HCT116 (cell line): ENCODE results near the gene ITPKB. TPM values are rescaled to one million over a fixed set of nuclear protein-coding genes. Genes with fewer than 3 reads are reported as not detected.

ENCODE experiments used
- ATAC-seq: fragments of 200-7000 bp; cut with Tn5 transposase; 2 replicates; pipeline ENCODE4 v1.9.1; 2020; ENCODE audit warnings: mild to moderate bottlenecking, moderate library complexity
- BruUV-seq: library from RNA; stranded (reverse); fragments of 400-500 nt; replicated peaks from 2 replicates; lab custom pipeline; 2021; lab: Mats Ljungman, UMichigan
- CTCF ChIA-PET: fragments of 300-600 bp; sonication (Branson Sonifier 250); formaldehyde crosslinking; loops from one replicate; lab custom pipeline; 2021; ENCODE audit warnings: antibody characterized with exemption; lab: Charles Lee
- POLR2A ChIA-PET: fragments of 300-600, 350-600 bp; sonication (Branson Sonifier 250); formaldehyde crosslinking; loops from one replicate; lab custom pipeline; 2021; ENCODE audit warnings: antibody characterized with exemption; lab: Charles Lee
- RAD21 ChIA-PET, 2 experiments: fragments of 300-600 bp; sonication (Branson Sonifier 250); formaldehyde crosslinking; loops; one replicate each; lab custom pipeline; 2023; ENCODE audit warnings: low total read pairs in 2 of 2; ENCODE audit not compliant: uncharacterized antibody in 2 of 2, unreplicated experiment in 2 of 2, low non-redundant PET in 1 of 2; lab: Charles Lee
- DNase-seq: peaks from one replicate; pipeline ENCODE4 v3.0.0-alpha.2; 2010; ENCODE audit warnings: low read depth, low spot score
- H2AFZ ChIP-seq: fragments of 200-600 bp; shearing (Covaris generic), sonication (generic); 2 replicates; pipeline ENCODE4 v1.6.1; 2017; ENCODE audit warnings: low read depth, mixed run types, mixed read lengths, antibody characterized with exemption, low read length; ENCODE audit not compliant: poor library complexity, severe bottlenecking
- H3K27ac ChIP-seq: 2 replicates; pipeline ENCODE4 v1.5.1; 2012; ENCODE audit warnings: low read depth, low read length
- H3K27me3 ChIP-seq: fragments of 200-600 bp; sonication (generic); 2 replicates; pipeline ENCODE4 v1.6.1; 2016; ENCODE audit warnings: mixed run types, low read length, mixed read lengths; ENCODE audit not compliant: insufficient read depth
- H3K36me3 ChIP-seq, 2 experiments: fragments of 200-500 bp in 1 of 2; fragments of 200-600 bp in 1 of 2; sonication (Bioruptor generic) in 1 of 2; sonication (generic) in 1 of 2; 2 replicates each; pipeline versions ENCODE4 v1.5.1 to v1.6.1; 2014 to 2016; ENCODE audit warnings: low read length in 2 of 2, inconsistent platforms in 1 of 2, mixed read lengths in 1 of 2, mixed run types in 1 of 2; ENCODE audit not compliant: insufficient read depth in 2 of 2, control insufficient read depth in 1 of 2
- H3K4me1 ChIP-seq, 2 experiments: fragments of 200-600 bp in 1 of 2; sonication (generic) in 1 of 2; 2 replicates each; pipeline versions ENCODE4 v1.5.1 to v1.6.1; 2012 to 2017; ENCODE audit warnings: low read length in 2 of 2, inconsistent platforms in 1 of 2, mild to moderate bottlenecking in 1 of 2, mixed read lengths in 1 of 2, mixed run types in 1 of 2, moderate library complexity in 1 of 2; ENCODE audit not compliant: insufficient read depth in 2 of 2, control insufficient read depth in 1 of 2
- H3K4me2 ChIP-seq: fragments of 200-600 bp; sonication (generic); 2 replicates; pipeline ENCODE4 v1.6.1; 2017; ENCODE audit warnings: mixed run types, low read length, mixed read lengths
- H3K4me3 ChIP-seq, 2 experiments: fragments of 200-600 bp in 1 of 2; sonication (generic) in 1 of 2; replicated peaks in 1 of 2; 2 replicates each; pipeline ENCODE4 v1.5.1; 2011 to 2016; ENCODE audit warnings: low read length in 2 of 2, control low read depth in 1 of 2, low read depth in 1 of 2, mild to moderate bottlenecking in 1 of 2, mixed read lengths in 1 of 2, mixed run types in 1 of 2
- H3K79me2 ChIP-seq: fragments of 200-600 bp; sonication (generic); 2 replicates; pipeline ENCODE4 v1.6.1; 2017; ENCODE audit warnings: mild to moderate bottlenecking, mixed run types, low read length, moderate library complexity, mixed read lengths; ENCODE audit not compliant: insufficient read depth
- H3K9ac ChIP-seq: fragments of 200-600 bp; sonication (generic); 2 replicates; pipeline ENCODE4 v1.6.1; 2016; ENCODE audit warnings: low read length, mixed read lengths
- H3K9me2 ChIP-seq: fragments of 200-600 bp; sonication (generic), shearing (Covaris generic); 2 replicates; pipeline ENCODE4 v1.6.1; 2017; ENCODE audit warnings: mixed run types, mild to moderate bottlenecking, moderate library complexity; ENCODE audit not compliant: insufficient read depth
- H3K9me3 ChIP-seq, 2 experiments: fragments of 200-500 bp in 1 of 2; fragments of 200-600 bp in 1 of 2; sonication (Bioruptor generic) in 1 of 2; sonication (generic) in 1 of 2; 2 replicates each; pipeline ENCODE4 v1.6.1; 2014 to 2017; ENCODE audit warnings: low read length in 2 of 2, mixed read lengths in 2 of 2, inconsistent platforms in 1 of 2, low read depth in 1 of 2, mild to moderate bottlenecking in 1 of 2, mixed run types in 1 of 2, moderate library complexity in 1 of 2; ENCODE audit not compliant: control insufficient read depth in 1 of 2, insufficient read depth in 1 of 2
- H4K20me1 ChIP-seq: fragments of 200-600 bp; sonication (generic), shearing (Covaris generic); 2 replicates; pipeline ENCODE4 v1.6.1; 2017; ENCODE audit warnings: mixed run types, mild to moderate bottlenecking, moderate library complexity; ENCODE audit not compliant: insufficient read depth
- ATF3 ChIP-seq: IDR thresholded peaks from 2 replicates; pipeline ENCODE4 v1.6.1; 2012
- CEBPB ChIP-seq: IDR thresholded peaks from 2 replicates; pipeline ENCODE4 v1.6.1; 2012; ENCODE audit warnings: low read depth
- CTCF ChIP-seq, 3 experiments: fragments of 200-600 bp in 1 of 3; sonication (generic) in 1 of 3; IDR thresholded peaks in 2 of 3; conservative IDR thresholded peaks in 1 of 3; 2 replicates each; pipeline ENCODE4 v1.5.1; 2012 to 2017; ENCODE audit warnings: low read depth in 2 of 3, low read length in 2 of 3, antibody characterized with exemption in 1 of 3, borderline replicate concordance in 1 of 3, control low read depth in 1 of 3, mild to moderate bottlenecking in 1 of 3, mixed read lengths in 1 of 3, mixed run types in 1 of 3, moderate library complexity in 1 of 3; ENCODE audit not compliant: insufficient read depth in 1 of 3
- EGR1 ChIP-seq: IDR thresholded peaks from 2 replicates; pipeline ENCODE4 v1.6.1; 2012; ENCODE audit warnings: low read depth
- ELF1 ChIP-seq: IDR thresholded peaks from 2 replicates; pipeline ENCODE4 v1.6.1; 2012; ENCODE audit warnings: low read depth, borderline replicate concordance
- EZH2phosphoT487 ChIP-seq: fragments of 200-600 bp; IDR thresholded peaks from 2 replicates; pipeline ENCODE4 v1.6.1; 2018; ENCODE audit warnings: antibody characterized with exemption, borderline replicate concordance
- FOSL1 ChIP-seq: IDR thresholded peaks from 2 replicates; pipeline ENCODE4 v1.6.1; 2012; ENCODE audit warnings: low read depth
- JUND ChIP-seq: IDR thresholded peaks from 2 replicates; pipeline ENCODE4 v1.6.1; 2012
- POLR2A ChIP-seq: IDR thresholded peaks from 2 replicates; pipeline ENCODE4 v1.7.0; 2011; ENCODE audit warnings: borderline replicate concordance; ENCODE audit not compliant: insufficient read depth, insufficient read length; ENCODE audit errors: extremely low read depth
- RAD21 ChIP-seq: IDR thresholded peaks from 2 replicates; pipeline ENCODE4 v1.6.1; 2012; ENCODE audit warnings: low read depth, mild to moderate bottlenecking
- SRF ChIP-seq: IDR thresholded peaks from 2 replicates; pipeline ENCODE4 v1.6.1; 2012; ENCODE audit warnings: low read depth
- TCF7L2 ChIP-seq: IDR thresholded peaks from 2 replicates; pipeline ENCODE4 v1.7.0; 2011; ENCODE audit warnings: borderline replicate concordance, inconsistent platforms; ENCODE audit not compliant: insufficient read depth, insufficient read length; ENCODE audit errors: extremely low read depth
- YY1 ChIP-seq: IDR thresholded peaks from 2 replicates; pipeline ENCODE4 v1.6.1; 2011; ENCODE audit warnings: low read length, low read depth, moderate library complexity, mild to moderate bottlenecking; ENCODE audit not compliant: insufficient replicate concordance; ENCODE audit errors: extremely low read depth
- ZBTB33 ChIP-seq: IDR thresholded peaks from 2 replicates; pipeline ENCODE4 v1.6.1; 2011; ENCODE audit warnings: mild to moderate bottlenecking, low read length, moderate library complexity; ENCODE audit not compliant: insufficient replicate concordance; ENCODE audit errors: extremely low read depth
- ZFX ChIP-seq: fragments of 450-650 bp; IDR thresholded peaks from 2 replicates; pipeline ENCODE4 v1.6.1; 2017
- ZNF274 ChIP-seq: fragments of 200-500 bp; sonication (Bioruptor generic); IDR thresholded peaks from 2 replicates; pipeline ENCODE4 v1.6.1; 2014; ENCODE audit warnings: mild to moderate bottlenecking, low read depth, low read length, inconsistent platforms
- intact Hi-C: fragments of 100-400 bp; cut with micrococcal nuclease; formaldehyde crosslinking; loops from 2 replicates; pipeline ENCODE4 v1.10.0; 2022
- total RNA-seq: library from RNA; stranded (reverse); gene quantifications from one replicate; pipeline ENCODE4 v1.2.1, GENCODE V29; 2021; ENCODE audit not compliant: unreplicated experiment

ITPKB gene
- total RNA-seq, 1 experiment from 2014 or later: 4.4 TPM

GRCh38 chr1:226787071-226787470 lies 48.0 kb upstream of the ITPKB start:
- BruUV-seq: no TSS peak
- ATAC-seq: no peak

GRCh38 chr1:226786550-226786949 lies 47.5 kb upstream of the ITPKB start:
- POLR2A ChIA-PET: no interaction called here
- intact Hi-C loops: no loop called here
- no peak for TF ChIP-seq RAD21
- no peak for TF ChIP-seq FOSL1
- TF ChIP-seq JUND: no peak
- TF ChIP-seq EZH2phosphoT487: no peak
- TF ChIP-seq SRF: no peak
- no peak for TF ChIP-seq YY1
- no peak for TF ChIP-seq EGR1
- no peak for TF ChIP-seq ZNF274
- no peak for TF ChIP-seq CTCF (IDR thresholded peaks at IDR 0.05 in 2 of 3, conservative IDR thresholded peaks at IDR 0.05 in 1 of 3; ENCODE audit: borderline replicate concordance in 1 of 3, insufficient read depth in 1 of 3, low read depth in 2 of 3, low read length in 2 of 3)
- no peak for TF ChIP-seq ZBTB33
- TF ChIP-seq CEBPB: no peak
- TF ChIP-seq TCF7L2: no peak
- no peak for TF ChIP-seq ZFX
- no peak for TF ChIP-seq ELF1
- no peak for ATAC-seq
- Histone ChIP-seq H3K4me2 (no peak overlapping the region), H3K27me3 (no peaks in the 10 kb centered on the region), H3K9me2 (no peaks in the 10 kb centered on the region), H3K36me3 (no peaks in the 10 kb centered on the region), H3K4me1 (no peaks in the 10 kb centered on the region), H3K9ac (no peak overlapping the region), H2AFZ (no peak overlapping the region), H3K4me3 (no peak overlapping the region), H4K20me1 (no peaks in the 10 kb centered on the region), H3K79me2 (no peaks in the 10 kb centered on the region), H3K9me3 (no peaks in the 10 kb centered on the region), H3K27ac (no peak overlapping the region)
- RAD21 ChIA-PET: no interaction called here
- CTCF ChIA-PET: no interaction called here
- no peak for DNase-seq
- no TSS peak for BruUV-seq

More at GRCh38 chr1:226787071-226787470, 48.0 kb upstream of the ITPKB start:
- no peaks in the 10 kb centered on the region for H4K20me1 ChIP-seq
- no peaks in the 10 kb centered on the region for H3K36me3 ChIP-seq
- H3K4me1 ChIP-seq: no peaks in the 10 kb centered on the region
- no peak overlapping the region for H3K27ac ChIP-seq
- POLR2A ChIA-PET: no interaction called here
- no peak for DNase-seq
- RAD21 ChIA-PET: no interaction called here
- H3K9ac ChIP-seq: no peak overlapping the region
- no peak overlapping the region for H2AFZ ChIP-seq
- no peak overlapping the region for H3K4me2 ChIP-seq
- no peaks in the 10 kb centered on the region for H3K79me2 ChIP-seq
- CTCF ChIA-PET: no interaction called here
- no peaks in the 10 kb centered on the region for H3K27me3 ChIP-seq
- TF ChIP-seq POLR2A (no peak), EZH2phosphoT487 (no peak), ATF3 (no peak), ZNF274 (no peak), TCF7L2 (no peak), RAD21 (no peak)
- H3K4me3 ChIP-seq: no peak overlapping the region
- intact Hi-C loops: no loop called here
- no peaks in the 10 kb centered on the region for H3K9me2 ChIP-seq
- no peaks in the 10 kb centered on the region for H3K9me3 ChIP-seq
